ENCODE data around the gene PCYT2.
"Not testable (repeated sequence)": the region's sequence is repeated elsewhere in the genome, so short reads cannot be mapped to it uniquely, and the experiment has no call there.

The PCYT2 gene

GRCh38 chr17:81911277-81911961 lies at the start of gene PCYT2:
Gene PCYT2 (minus strand): TSS chr17:81911399. CDS start chr17:81911355, 44 bp downstream.
- peak; percentile 70 for DNase-seq

GRCh38 chr17:81960130-81960958 lies 49.1 kb upstream of the PCYT2 start:
- DNase-seq = no peak

- peak; percentile 38 for DNase-seq
Measured at GRCh38 chr17:81959362-81960129, 48.3 kb upstream of the PCYT2 start.

GRCh38 chr17:81958633-81959342 lies 47.6 kb upstream of the PCYT2 start:
- no peak for DNase-seq

GRCh38 chr17:81957691-81958432 lies 46.7 kb upstream of the PCYT2 start:
- no peak for DNase-seq

- DNase-seq = no peak
Measured at GRCh38 chr17:81956607-81957589, 45.7 kb upstream of the PCYT2 start.

GRCh38 chr17:81955756-81956544 lies 44.8 kb upstream of the PCYT2 start:
- no peak for DNase-seq

GRCh38 chr17:81955058-81955681 lies 44.0 kb upstream of the PCYT2 start:
- no peak for DNase-seq

- no peak for DNase-seq
Measured at GRCh38 chr17:81954131-81955057, 43.2 kb upstream of the PCYT2 start.

- not testable (repeated sequence) for DNase-seq
Measured at GRCh38 chr17:81953443-81953842, 42.2 kb upstream of the PCYT2 start.

- DNase-seq = no peak
Measured at GRCh38 chr17:81952792-81953228, 41.6 kb upstream of the PCYT2 start.

GRCh38 chr17:81951785-81952684 lies 40.8 kb upstream of the PCYT2 start:
- no peak for DNase-seq

- no peak for DNase-seq
Measured at GRCh38 chr17:81950501-81950900, 39.3 kb upstream of the PCYT2 start.

- no peak for DNase-seq
Measured at GRCh38 chr17:81948635-81949378, 37.6 kb upstream of the PCYT2 start.

GRCh38 chr17:81947189-81947588 lies 36.0 kb upstream of the PCYT2 start, which contains the start of gene MYADML2:
Gene MYADML2 (minus strand): TSS chr17:81947233. CDS start chr17:81941741, 5,492 bp downstream.
- DNase-seq = no peak

GRCh38 chr17:81944858-81945257 lies 33.7 kb upstream of the PCYT2 start:
- DNase-seq = no peak
